KMS-11 (cell line): ENCODE data around the gene ISYNA1.
A peak's percentile ranks its signal among the peaks of the same experiment; 100 is the strongest.

Source experiments
- H2AFZ ChIP-seq: fragments of 200-600 bp; sonication (generic); 2 replicates; pipeline ENCODE4 v1.6.1; 2016; ENCODE audit warnings: antibody characterized with exemption, mixed run types, low read depth
- H3K27ac ChIP-seq: fragments of 200-600 bp; sonication (generic); 2 replicates; pipeline ENCODE4 v1.6.1; 2016; ENCODE audit warnings: mild to moderate bottlenecking, mixed run types
- H3K27me3 ChIP-seq: fragments of 200-600 bp; sonication (generic); 2 replicates; pipeline ENCODE4 v1.6.1; 2017; ENCODE audit warnings: mild to moderate bottlenecking, low read depth, mixed run types, moderate library complexity; ENCODE audit not compliant: insufficient read depth
- H3K36me3 ChIP-seq: fragments of 200-600 bp; sonication (generic); 2 replicates; pipeline ENCODE4 v1.6.1; 2017; ENCODE audit warnings: mild to moderate bottlenecking, mixed run types; ENCODE audit not compliant: insufficient read depth
- H3K4me1 ChIP-seq: fragments of 200-600 bp; sonication (generic); 2 replicates; pipeline ENCODE4 v1.6.1; 2016; ENCODE audit warnings: mild to moderate bottlenecking, low read depth, mixed run types; ENCODE audit not compliant: poor library complexity, severe bottlenecking
- H3K4me2 ChIP-seq: fragments of 200-600 bp; sonication (generic); 2 replicates; pipeline ENCODE4 v1.7.0; 2016; ENCODE audit warnings: mild to moderate bottlenecking, mixed run types
- H3K4me3 ChIP-seq: fragments of 200-600 bp; sonication (generic); IDR thresholded peaks from 2 replicates; pipeline ENCODE4 v1.6.1; 2017; ENCODE audit warnings: low read depth, low read length, mixed read lengths; ENCODE audit not compliant: insufficient read depth
- H3K79me2 ChIP-seq: fragments of 200-600 bp; sonication (generic); 2 replicates; pipeline ENCODE4 v1.6.1; 2016; ENCODE audit warnings: low read depth, mixed run types; ENCODE audit not compliant: insufficient read depth
- H3K9ac ChIP-seq: fragments of 200-600 bp; sonication (generic); 2 replicates; pipeline ENCODE4 v1.6.1; 2016; ENCODE audit warnings: mild to moderate bottlenecking, mixed run types
- H4K20me1 ChIP-seq: fragments of 200-600 bp; sonication (generic); 2 replicates; pipeline ENCODE4 v1.6.1; 2016; ENCODE audit warnings: mild to moderate bottlenecking, mixed run types; ENCODE audit not compliant: insufficient read depth
- TF ChIP-seq, protein P1 (sequence below): fragments of 200-600 bp; sonication (generic); conservative IDR thresholded peaks from 2 replicates; pipeline ENCODE4 v1.6.1; 2017; ENCODE audit warnings: low read depth, mild to moderate bottlenecking, antibody characterized with exemption, low read length, moderate library complexity, mixed read lengths

ISYNA1 gene

GRCh38 chr19:18435178-18435841 lies 2.6 kb downstream of the ISYNA1 start:
- no peaks in the 10 kb centered on the region for H3K79me2 ChIP-seq
- peaks cover 12% of the 10 kb centered on the region for H3K4me1 ChIP-seq
- H3K27ac ChIP-seq = no peak overlapping the region
- H4K20me1 ChIP-seq = no peaks in the 10 kb centered on the region
- TF ChIP-seq, protein P1, sequence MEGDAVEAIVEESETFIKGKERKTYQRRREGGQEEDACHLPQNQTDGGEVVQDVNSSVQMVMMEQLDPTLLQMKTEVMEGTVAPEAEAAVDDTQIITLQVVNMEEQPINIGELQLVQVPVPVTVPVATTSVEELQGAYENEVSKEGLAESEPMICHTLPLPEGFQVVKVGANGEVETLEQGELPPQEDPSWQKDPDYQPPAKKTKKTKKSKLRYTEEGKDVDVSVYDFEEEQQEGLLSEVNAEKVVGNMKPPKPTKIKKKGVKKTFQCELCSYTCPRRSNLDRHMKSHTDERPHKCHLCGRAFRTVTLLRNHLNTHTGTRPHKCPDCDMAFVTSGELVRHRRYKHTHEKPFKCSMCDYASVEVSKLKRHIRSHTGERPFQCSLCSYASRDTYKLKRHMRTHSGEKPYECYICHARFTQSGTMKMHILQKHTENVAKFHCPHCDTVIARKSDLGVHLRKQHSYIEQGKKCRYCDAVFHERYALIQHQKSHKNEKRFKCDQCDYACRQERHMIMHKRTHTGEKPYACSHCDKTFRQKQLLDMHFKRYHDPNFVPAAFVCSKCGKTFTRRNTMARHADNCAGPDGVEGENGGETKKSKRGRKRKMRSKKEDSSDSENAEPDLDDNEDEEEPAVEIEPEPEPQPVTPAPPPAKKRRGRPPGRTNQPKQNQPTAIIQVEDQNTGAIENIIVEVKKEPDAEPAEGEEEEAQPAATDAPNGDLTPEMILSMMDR = no peak
- H3K9ac ChIP-seq = no peak overlapping the region
- no peaks in the 10 kb centered on the region for H3K36me3 ChIP-seq
- no peak overlapping the region for H3K4me3 ChIP-seq
- H3K4me2 ChIP-seq = no peak overlapping the region
- H3K27me3 ChIP-seq = no peaks in the 10 kb centered on the region
- no peak overlapping the region for H2AFZ ChIP-seq

DNA sequence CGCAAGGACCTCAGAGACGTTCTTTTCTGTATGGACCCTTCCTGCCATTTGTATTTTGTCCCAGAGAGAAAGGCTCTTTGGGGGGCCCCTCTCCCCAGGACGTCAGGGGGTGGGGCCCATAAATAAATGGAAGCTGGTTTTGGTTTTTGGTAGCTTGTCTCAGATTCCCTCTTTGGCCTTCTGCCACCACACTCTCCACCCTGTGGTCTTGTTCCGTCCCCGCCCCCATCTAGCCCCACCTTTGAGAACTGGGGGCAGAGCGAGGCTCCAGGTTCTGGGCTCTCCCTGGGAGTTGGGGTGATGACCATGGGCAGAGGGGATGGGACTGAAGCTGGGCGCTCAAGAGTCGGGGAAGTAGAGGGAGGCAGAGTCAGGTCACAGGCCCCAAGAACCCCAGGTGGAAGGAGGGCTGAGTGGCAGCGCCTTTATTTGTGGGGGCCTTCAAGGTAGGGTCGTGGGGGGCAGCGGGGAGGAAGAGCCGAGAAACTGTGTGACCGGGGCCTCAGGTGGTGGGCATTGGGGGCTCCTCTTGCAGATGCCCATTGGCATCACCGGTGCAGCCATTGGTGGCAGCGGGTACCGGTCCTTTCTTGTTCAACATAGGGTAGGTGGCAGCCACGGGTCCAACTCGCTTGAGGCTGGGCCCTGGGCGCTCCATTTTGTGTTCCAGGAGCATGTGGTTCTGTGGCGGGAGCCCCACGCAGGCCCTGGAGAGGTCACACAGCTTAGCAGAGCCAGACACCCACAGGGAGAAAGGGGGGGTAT lies 3.3 kb downstream of the ISYNA1 start:
- Histone ChIP-seq H3K79me2 (no peaks in the 10 kb centered on the region), H3K27me3 (no peaks in the 10 kb centered on the region), H4K20me1 (no peaks in the 10 kb centered on the region), H3K4me3 (no peak overlapping the region), H3K4me2 (0 out of 2 replicates have a peak overlapping the region, but pooled peaks have one; percentile 15), H3K4me1 (peaks cover 19% of the 10 kb centered on the region), H3K9ac (no peak overlapping the region), H2AFZ (no peak overlapping the region), H3K27ac (no peak overlapping the region), H3K36me3 (no peaks in the 10 kb centered on the region)
- TF ChIP-seq, protein P1 = no peak

GRCh38 chr19:18433735-18434398 lies 4.1 kb downstream of the ISYNA1 start:
- peaks cover 22% of the 10 kb centered on the region for H3K4me1 ChIP-seq
- no peak overlapping the region for H3K4me3 ChIP-seq
- no peaks in the 10 kb centered on the region for H3K36me3 ChIP-seq
- H3K27ac ChIP-seq = no peak overlapping the region
- H3K4me2 ChIP-seq = 0 out of 2 replicates have a peak overlapping the region, but pooled peaks have one; percentile 15
- H3K79me2 ChIP-seq = no peaks in the 10 kb centered on the region
- no peak overlapping the region for H3K9ac ChIP-seq
- no peaks in the 10 kb centered on the region for H3K27me3 ChIP-seq
- no peaks in the 10 kb centered on the region for H4K20me1 ChIP-seq
- TF ChIP-seq, protein P1 = no peak
- H2AFZ ChIP-seq = no peak overlapping the region

GRCh38 chr19:18433015-18433691 lies 4.8 kb downstream of the ISYNA1 start:
- Histone ChIP-seq H3K36me3 (no peaks in the 10 kb centered on the region), H3K4me1 (peaks cover 29% of the 10 kb centered on the region), H2AFZ (peak overlapping the region; percentile 44), H3K27me3 (no peaks in the 10 kb centered on the region), H3K9ac (peak overlapping the region; percentile 78), H3K79me2 (no peaks in the 10 kb centered on the region), H4K20me1 (no peaks in the 10 kb centered on the region), H3K4me3 (no peak overlapping the region), H3K4me2 (peak overlapping the region; percentile 58), H3K27ac (peak overlapping the region; percentile 56)
- TF ChIP-seq, protein P1 = no peak
